Measurements from ENCODE around the gene EIF2AK3. TPM values are rescaled to one million over a fixed set of nuclear protein-coding genes. Genes with fewer than 3 reads are reported as not detected.

The EIF2AK3 gene
- total and polyA plus RNA-seq, 10 of the 15 experiments (the other 5 are each of a cell fraction or from before 2014, with no cell fraction given): 5.0 to 44.7 (median 22.4) TPM

- no peak for TF ChIP-seq CEBPZ (IDR thresholded peaks at IDR 0.05; ENCODE audit: low read depth, low read length)
- TF ChIP-seq STAT3 (IDR thresholded peaks at IDR 0.05; ENCODE audit: low read depth, low read length): 0 out of 2 replicates have a peak, but pooled peaks have one; percentile 86
- TF ChIP-seq E2F8 (IDR thresholded peaks at IDR 0.05; ENCODE audit: low read depth, partially characterized antibody): peak; percentile 20
- TF ChIP-seq SIX5 (IDR thresholded peaks at IDR 0.05; ENCODE audit: low read depth, low read length, severe bottlenecking): no peak
- peak; percentile 65; the same call in 1 of the 2 replicates for TF ChIP-seq NR2C1 (IDR thresholded peaks at IDR 0.05)
- TF ChIP-seq ZNF622 (IDR thresholded peaks at IDR 0.05): no peak
- TF ChIP-seq CREB1 (IDR thresholded peaks at IDR 0.05; ENCODE audit: low read depth): peak; percentile 94
- 0 out of 2 replicates have a peak, but pooled peaks have one; percentile 33 for TF ChIP-seq CBFB (IDR thresholded peaks at IDR 0.05; ENCODE audit: low read depth)
- no peak for TF ChIP-seq FOS (IDR thresholded peaks at IDR 0.05; ENCODE audit: borderline replicate concordance, extremely low read depth, insufficient read length)
- TF ChIP-seq TCF7 (IDR thresholded peaks at IDR 0.05; ENCODE audit: borderline replicate concordance): no peak
- TF ChIP-seq ZNF687 (IDR thresholded peaks at IDR 0.05): peak; percentile 77
- TF ChIP-seq POLR2AphosphoS2 (IDR thresholded peaks at IDR 0.05; ENCODE audit: low read depth, low read length): 0 out of 2 replicates have a peak, but pooled peaks have one; percentile 42
- peak; percentile 70 for TF ChIP-seq CHD2 (IDR thresholded peaks at IDR 0.05; ENCODE audit: borderline replicate concordance, low read depth, low read length)
- no peak; the same call in 1 of the 2 replicates for TF ChIP-seq USF2 (IDR thresholded peaks at IDR 0.05; ENCODE audit: borderline replicate concordance, low read depth, low read length)
- TF ChIP-seq RELB (IDR thresholded peaks at IDR 0.05; ENCODE audit: low read depth): peak; percentile 88
- TF ChIP-seq FOXK2 (IDR thresholded peaks at IDR 0.05): no peak
- TF ChIP-seq JUND (IDR thresholded peaks at IDR 0.05; ENCODE audit: low read depth, low read length): peak; percentile 96
- TF ChIP-seq DPF2 (IDR thresholded peaks at IDR 0.05): peak; percentile 89
Observed at GRCh38 chr2:88600038-88600465, 27.2 kb downstream of the EIF2AK3 start (continued).
